Glomerular visceral epithelial cell (primary cell): ENCODE data around the gene IL36RN.

ENCODE experiments used
- DNase-seq: peaks from one replicate; pipeline ENCODE4 v3.0.0-alpha.2; 2016; ENCODE audit errors: extremely low spot score

The IL36RN gene

GRCh38 chr2:113058998-113059960 lies at the start of gene IL36RN:
Gene IL36RN (plus strand): TSS chr2:113059198. CDS start chr2:113059439, 241 bp downstream.
- DNase-seq: no peak

DNA sequence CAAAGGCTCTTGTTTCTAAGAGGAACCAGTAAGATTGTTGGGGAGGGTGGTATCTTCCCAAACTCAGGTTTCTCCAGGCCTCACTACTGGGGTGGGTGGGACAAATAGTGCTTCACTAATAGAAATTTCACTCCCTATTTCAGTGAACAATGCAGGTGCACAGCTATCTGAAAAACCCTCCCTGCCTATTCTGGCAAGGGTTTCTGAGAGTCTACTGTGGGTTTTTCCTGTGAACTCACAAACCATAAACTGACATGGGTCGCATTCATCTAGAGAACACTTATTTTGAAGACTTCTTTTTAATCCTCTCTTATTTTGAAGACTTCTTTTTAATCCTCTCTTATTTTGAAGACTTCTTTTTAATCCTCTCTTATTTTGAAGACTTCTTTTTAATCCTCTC lies 49.4 kb upstream of the IL36RN start:
- DNase-seq: no peak

- DNase-seq: no peak
Observed at GRCh38 chr2:113010088-113010487, 48.9 kb upstream of the IL36RN start.

DNA sequence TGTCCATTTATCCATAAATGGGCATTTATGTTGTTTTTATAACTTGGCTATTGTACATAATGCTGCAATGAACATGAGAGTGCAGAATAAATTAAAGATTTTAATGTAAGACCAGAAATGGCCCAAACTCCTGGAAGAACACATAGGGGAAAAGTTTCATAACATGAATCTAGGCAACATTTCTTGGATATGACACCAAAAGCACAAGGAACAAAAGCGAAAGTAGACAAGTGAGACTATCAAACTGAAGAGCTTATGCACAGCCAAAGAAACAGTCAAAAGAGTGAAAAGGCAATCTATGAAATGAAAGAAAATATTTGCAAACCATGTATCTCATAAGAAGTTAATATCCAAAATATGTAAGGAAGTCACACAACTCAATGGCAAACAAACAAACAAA lies 47.9 kb upstream of the IL36RN start:
- DNase-seq: no peak

- no peak for DNase-seq
Observed at GRCh38 chr2:113012436-113013335, 46.3 kb upstream of the IL36RN start.

- no peak for DNase-seq
Observed at GRCh38 chr2:113013336-113013661, 45.7 kb upstream of the IL36RN start.

GRCh38 chr2:113014067-113014466 lies 44.9 kb upstream of the IL36RN start:
- DNase-seq: no peak

DNA sequence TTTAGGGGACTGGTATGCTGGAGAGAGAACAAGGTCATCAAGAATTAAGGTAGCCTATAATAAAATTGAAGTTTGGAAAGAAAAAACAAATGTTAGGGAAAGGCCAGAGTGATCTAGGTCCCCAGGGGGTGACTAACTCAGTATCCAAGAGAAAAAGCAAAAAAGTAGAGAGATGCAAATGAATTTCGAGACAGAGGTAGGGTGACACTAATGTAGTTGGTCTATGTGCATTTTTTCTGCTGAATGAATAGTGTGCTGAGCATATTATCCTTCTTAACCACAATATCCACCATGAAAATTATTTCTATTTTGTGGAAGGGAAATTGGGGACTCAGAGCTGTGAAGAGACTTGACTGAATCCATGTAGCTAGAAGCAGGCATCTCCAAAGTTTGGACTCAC lies 44.0 kb upstream of the IL36RN start:
- DNase-seq: no peak

GRCh38 chr2:113015655-113016054 lies 43.3 kb upstream of the IL36RN start:
- no peak for DNase-seq

- DNase-seq: no peak
Observed at GRCh38 chr2:113018509-113018908, 40.5 kb upstream of the IL36RN start.

DNA sequence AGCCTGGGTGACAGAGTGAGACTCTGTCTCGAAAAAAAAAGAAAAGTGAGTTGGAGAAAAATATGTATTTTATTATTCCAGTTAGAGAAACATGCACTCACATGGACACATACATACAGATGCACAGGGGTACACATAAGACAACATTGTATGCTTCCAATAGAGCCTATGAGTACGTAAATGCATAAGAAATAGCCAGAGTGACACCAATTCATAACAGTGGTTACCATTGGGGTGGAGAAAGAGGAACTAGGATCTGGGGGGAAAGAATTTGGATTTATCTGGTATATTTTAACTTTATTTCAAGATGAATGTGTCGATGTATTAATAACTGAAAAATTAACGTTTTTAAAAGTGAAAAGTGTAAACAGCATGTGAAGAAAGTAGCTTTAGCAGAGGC lies 37.7 kb upstream of the IL36RN start:
- no peak for DNase-seq

DNA sequence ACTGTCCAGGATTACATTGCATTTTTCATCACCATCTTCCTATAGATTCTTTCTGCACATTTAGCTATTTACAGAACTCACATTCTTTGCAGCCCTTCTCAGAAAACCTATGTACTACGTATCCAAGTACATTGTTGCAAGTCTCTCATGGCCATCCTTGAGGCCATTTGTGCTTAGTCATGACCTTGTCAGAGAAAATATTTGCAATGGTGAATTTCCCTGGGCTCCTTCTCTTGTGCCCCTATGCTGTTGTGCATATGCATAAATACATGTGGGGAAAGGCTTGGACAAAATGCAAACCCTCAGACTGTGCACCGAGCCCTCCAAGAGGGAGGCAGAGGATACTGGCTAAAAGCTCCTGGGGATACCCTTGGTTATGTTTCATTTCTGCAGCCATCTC lies 34.2 kb upstream of the IL36RN start:
- DNase-seq: no peak

DNA sequence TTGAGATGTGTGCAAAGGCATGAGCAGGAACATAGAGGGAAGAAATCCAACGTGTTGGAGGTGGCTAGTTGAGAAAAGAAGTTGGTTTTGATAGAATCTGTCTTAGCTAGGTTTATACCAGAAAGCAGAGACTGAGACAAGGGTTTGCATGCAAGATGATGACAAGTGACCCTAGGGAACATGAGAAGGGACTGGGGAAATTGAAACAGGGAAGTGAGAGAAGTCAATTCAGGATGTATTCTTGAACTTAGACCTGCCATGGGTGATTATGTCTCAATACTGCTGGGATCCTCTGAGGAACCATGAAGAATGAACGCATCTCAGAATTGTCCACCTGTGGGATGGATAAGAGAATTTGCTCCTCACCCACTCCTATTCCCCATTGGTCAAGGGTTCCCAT lies 33.3 kb upstream of the IL36RN start:
- DNase-seq: no peak

DNA sequence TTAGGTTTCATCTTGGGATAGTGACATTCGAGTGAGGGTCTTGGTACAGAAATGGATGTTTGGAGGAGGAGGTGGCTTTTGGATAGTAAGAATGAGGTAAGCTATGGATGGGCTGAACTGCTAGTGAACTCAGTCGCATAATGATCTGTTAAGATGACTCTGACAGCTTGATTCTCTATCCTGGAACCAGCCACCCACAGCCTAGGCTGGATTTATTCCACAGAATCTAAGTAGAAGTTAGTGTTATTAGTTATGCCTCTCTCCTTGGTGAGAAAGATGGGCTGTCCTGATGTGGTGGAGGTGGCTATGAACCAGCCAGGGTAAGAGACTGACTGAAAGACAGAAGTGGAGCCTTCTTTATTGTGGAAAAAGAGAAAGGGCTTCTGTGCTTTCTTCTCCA lies 31.3 kb upstream of the IL36RN start:
- no peak for DNase-seq

- DNase-seq: no peak
Observed at GRCh38 chr2:113028112-113028511, 30.9 kb upstream of the IL36RN start.

DNA sequence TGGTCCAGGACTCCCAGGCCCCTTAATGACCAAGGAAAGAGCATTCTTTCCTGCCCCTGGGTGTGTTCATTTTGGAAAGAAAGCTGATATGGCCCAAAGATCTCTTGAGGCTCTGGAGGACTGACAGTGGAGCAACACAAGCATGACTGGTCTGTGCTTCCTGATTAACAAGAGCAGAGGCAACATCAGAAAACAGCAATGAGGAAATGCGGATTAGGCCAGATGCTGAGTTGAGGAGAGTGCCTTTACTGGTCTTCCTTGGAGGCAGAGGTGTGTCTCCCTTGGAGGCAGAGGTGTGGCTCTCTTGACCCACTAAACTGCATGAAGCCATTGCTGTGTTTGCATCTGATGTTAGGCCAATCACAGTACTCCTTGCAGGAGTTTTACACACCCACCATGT lies 26.3 kb upstream of the IL36RN start:
- DNase-seq: no peak

DNA sequence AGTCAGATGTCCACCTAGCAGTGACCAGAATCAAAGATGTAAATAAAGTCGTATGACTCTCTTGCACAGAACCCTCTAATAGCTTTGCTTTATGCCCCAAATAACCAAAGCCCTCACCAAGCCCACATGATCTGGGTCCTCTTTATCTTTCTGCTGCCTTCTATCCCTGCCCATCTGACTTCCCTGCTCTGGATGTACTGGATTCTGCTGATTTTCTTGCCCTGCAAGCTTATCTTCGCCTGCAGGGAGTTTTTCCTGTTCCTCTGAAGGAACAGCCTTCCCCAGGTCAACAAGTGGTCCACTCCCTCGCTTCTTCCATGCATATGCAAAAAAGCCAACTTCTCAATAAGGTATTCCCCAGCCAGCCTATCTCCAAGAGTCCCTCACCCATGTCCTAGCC lies 25.0 kb upstream of the IL36RN start:
- no peak for DNase-seq

GRCh38 chr2:113036763-113037162 lies 22.2 kb upstream of the IL36RN start:
- no peak for DNase-seq

- no peak for DNase-seq
Observed at GRCh38 chr2:113038291-113038690, 20.7 kb upstream of the IL36RN start.

DNA sequence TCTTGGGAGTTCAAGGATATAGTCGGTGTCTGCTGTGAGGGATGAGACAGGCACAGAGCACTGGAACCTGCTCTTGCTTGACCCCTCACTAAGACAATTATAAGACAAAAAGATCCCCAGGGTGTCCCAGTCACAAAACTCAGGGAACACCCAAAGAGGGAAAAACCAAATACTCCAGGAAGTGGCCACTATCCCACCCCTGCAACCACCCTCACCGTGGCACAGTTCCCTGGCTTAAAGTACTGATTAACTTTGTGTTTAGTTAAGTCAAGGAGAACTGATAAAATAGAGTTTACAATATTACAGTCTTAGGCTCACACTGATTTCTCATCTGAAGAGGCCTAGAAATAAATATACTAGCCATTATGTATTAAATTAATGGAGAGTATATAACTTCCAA lies 19.8 kb upstream of the IL36RN start:
- DNase-seq: no peak

- no peak for DNase-seq
Observed at GRCh38 chr2:113039719-113040118, 19.3 kb upstream of the IL36RN start.

DNA sequence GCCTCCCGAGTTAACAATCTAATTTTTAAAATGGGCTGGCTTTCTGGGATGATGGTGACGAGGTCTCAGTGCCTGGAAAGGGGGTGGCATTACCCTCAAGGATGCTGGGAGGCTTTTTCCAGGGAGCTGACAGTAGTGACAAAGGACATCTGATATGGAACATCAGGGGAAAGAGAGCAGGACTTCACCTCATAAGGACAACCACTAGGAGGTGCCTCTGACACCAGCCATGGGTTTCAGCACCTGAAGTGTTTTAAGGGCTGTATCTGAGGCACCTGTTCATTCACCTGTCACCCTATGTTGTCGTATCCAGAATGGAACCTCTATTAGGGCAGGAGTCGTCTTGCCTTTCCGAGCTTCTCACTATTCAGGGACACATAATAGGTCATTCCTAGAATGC lies 17.1 kb upstream of the IL36RN start:
- DNase-seq: no peak

DNA sequence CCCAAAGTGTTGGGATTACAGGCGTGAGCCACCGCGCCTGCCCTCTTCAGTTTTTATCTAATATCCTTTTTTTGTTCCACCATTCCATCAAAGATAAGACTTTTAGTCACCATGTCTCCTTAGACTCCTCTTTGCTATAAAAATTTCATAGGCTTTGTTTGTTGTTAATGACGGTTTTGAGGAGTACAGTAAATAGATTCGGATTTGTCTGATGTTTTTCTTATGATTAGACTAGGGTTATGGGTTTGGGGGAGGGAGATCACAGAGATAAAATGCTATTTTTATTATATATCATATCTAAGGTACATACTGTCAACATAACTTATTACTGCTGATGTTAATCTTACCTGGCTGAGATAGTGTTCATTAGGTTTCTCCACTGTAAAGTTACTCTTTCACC lies 12.5 kb upstream of the IL36RN start:
- no peak for DNase-seq
